Activated T-cell treated with anti-CD3 and anti-CD28 coated beads, Interleukin-2, amount 50 U/mL, for 72 hours (primary cell): ENCODE results near the gene PEX3. TPM values are rescaled to one million over a fixed set of nuclear protein-coding genes. Genes with fewer than 3 reads are reported as not detected.
A peak's percentile ranks its signal among the peaks of the same experiment; 100 is the strongest.
"Not testable (repeated sequence)": the region's sequence is repeated elsewhere in the genome, so short reads cannot be mapped to it uniquely, and the experiment has no call there.

Experiments used
- ATAC-seq, 2 donors: fragments of 150-1000 bp; cut with Tn5 transposase; replicated peaks in 1 of 2; 2 replicates each; pipeline ENCODE4 v1.10.0; 2021; ENCODE audit warnings: moderate library complexity in 2 of 2, mild to moderate bottlenecking in 1 of 2
- DNase-seq, 2 donors: peaks; one replicate each; pipeline ENCODE4 v3.0.0; 2021 to 2022; ENCODE audit warnings: mixed read lengths in 1 of 2
- H3K27ac Mint-ChIP-seq: one replicate; pipeline ENCODE4 v1.8.0; 2022; ENCODE audit warnings: mild to moderate bottlenecking, moderate library complexity, mixed read lengths
- H3K27me3 Mint-ChIP-seq: one replicate; pipeline ENCODE4 v1.8.0; 2022; ENCODE audit warnings: low read depth, mixed read lengths
- H3K36me3 Mint-ChIP-seq, 2 donors: one replicate each; pipeline ENCODE4 v1.8.0; 2022; ENCODE audit warnings: mixed read lengths in 2 of 2, mild to moderate bottlenecking in 1 of 2; ENCODE audit not compliant: insufficient read depth in 2 of 2
- H3K4me1 Mint-ChIP-seq: one replicate; pipeline ENCODE4 v1.8.0; 2022; ENCODE audit warnings: low read depth, mixed read lengths
- H3K4me3 Mint-ChIP-seq, 2 donors: one replicate each; pipeline ENCODE4 v1.8.0; 2022; ENCODE audit warnings: mild to moderate bottlenecking in 2 of 2, mixed read lengths in 2 of 2, moderate library complexity in 2 of 2
- H3K9me3 Mint-ChIP-seq, 2 donors: one replicate each; pipeline ENCODE4 v1.8.0; 2022; ENCODE audit warnings: mixed read lengths in 2 of 2
- total RNA-seq, 2 donors: library from RNA; stranded (reverse); gene quantifications; one replicate each; pipeline ENCODE4 v1.2.3, GENCODE V29; 2022

PEX3 gene
- total RNA-seq, 2 donors from 2014 or later = 24.0 to 24.3 TPM

DNA sequence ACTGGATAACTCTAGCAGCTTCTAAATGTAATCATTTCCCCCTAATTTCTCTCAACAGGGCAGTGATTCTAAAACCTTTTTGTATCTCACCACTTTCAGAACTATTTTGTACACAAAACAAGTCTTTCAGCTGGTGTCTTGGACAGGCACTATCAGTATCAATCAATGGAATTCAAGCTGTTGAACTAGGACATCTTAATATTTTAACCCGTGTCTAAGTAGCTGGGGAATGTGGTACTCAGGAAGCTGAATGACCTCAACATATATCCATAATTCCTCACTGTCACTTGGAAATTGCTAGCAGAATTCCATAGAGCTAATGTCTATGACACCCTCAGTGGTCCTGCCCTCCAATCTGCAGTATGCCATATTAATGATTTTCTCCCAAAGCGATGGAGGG is 24.6 kb upstream of the PEX3 start:
- no peaks in the 10 kb centered on the region for H3K27me3 Mint-ChIP-seq
- H3K36me3 Mint-ChIP-seq = peaks cover 0 to 5% of the 10 kb centered on the region in 2 donors
- no peaks in the 10 kb centered on the region for H3K9me3 Mint-ChIP-seq
- H3K4me1 Mint-ChIP-seq = peaks cover 4% of the 10 kb centered on the region
- ATAC-seq (no peak), DNase-seq (no peak)
- H3K4me3 Mint-ChIP-seq = no peak overlapping the region
- H3K27ac Mint-ChIP-seq = no peak overlapping the region

DNA sequence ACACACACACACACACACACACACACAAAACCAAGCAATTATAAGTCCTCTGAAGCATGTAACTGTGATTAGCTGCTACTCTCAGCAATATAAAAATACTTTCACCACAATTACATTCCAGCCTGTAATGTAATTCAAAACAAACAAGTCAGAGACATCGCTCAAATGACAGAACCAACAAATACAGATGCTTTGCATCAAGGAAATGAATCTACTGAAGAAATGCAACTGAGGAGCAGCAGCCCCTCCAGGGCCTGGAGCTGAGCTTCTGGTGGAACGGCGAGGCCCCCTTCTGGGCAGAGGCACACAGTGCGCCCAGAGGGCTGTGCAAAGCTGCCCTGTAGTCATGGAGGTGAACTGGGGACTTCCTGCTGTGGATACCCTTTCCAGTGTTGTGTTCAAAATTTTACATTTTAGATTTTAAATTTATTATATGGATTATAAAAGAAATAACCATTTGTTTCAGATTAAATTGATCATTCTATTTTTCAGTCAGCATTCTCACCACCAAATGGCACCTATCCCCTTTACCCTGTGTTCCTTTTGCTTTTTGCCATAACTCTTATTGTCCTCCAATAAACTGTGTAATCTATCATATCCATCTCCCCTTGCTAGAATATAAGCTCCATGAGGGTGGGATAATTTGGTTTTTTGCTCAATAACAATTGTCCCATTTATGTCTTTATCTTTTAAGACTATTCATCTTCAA is 23.3 kb upstream of the PEX3 start:
- Mint-ChIP-seq H3K36me3 (peaks cover 0 to 8% of the 10 kb centered on the region in 2 donors), H3K4me1 (peaks cover 11% of the 10 kb centered on the region), H3K27ac (peak overlapping the region; percentile 75), H3K27me3 (no peaks in the 10 kb centered on the region), H3K4me3 (no peak overlapping the region), H3K9me3 (no peaks in the 10 kb centered on the region)
- ATAC-seq (peak; percentile 94 to 99), DNase-seq (peak; percentile 76 to 77)

DNA sequence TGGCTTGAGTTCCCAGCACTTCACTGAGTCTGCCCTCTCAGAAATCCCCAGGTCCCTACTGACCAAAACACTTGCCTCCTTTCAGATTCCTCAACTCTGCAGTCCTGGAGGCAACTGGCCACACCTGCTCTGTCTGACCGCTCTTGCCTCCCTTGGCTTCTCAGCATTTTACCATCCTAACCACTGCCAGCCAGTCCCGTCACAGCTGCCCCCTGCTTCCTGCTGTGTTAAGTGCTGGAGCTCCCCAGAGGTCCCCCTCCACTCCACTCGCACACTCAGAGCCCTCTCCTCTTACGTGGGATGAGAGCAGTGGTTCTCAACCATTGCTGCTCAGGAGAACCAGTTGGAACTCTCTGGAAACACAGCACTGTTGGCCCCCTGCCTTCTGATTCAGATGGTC is 20.6 kb upstream of the PEX3 start:
- H3K27me3 Mint-ChIP-seq = no peaks in the 10 kb centered on the region
- ATAC-seq (no peak), DNase-seq (no peak)
- H3K9me3 Mint-ChIP-seq = no peaks in the 10 kb centered on the region
- no peak overlapping the region for H3K4me3 Mint-ChIP-seq
- peaks cover 11% of the 10 kb centered on the region for H3K4me1 Mint-ChIP-seq
- H3K27ac Mint-ChIP-seq = no peak overlapping the region
- peaks cover 0 to 13% of the 10 kb centered on the region in 2 donors for H3K36me3 Mint-ChIP-seq

DNA sequence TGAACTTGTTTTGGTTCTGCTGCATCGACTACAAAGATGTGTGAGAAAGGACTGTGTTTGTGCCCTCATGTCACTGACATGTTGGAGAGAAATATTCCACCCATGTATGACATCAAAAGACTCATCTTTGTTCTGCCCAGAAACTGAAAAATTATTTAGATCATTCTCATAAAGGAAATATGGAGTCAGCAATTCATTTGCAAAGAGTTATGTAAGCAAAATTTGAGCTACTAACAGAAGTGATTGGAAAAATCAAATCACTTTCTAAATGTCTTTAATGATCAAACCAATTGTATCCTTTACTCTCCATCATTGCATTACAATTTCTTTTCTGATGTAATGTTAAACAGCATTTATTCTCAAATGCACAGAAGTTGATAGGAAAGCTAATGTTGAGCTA is 19.4 kb upstream of the PEX3 start:
- no peak for ATAC-seq
- peaks cover 0 to 14% of the 10 kb centered on the region in 2 donors for H3K36me3 Mint-ChIP-seq
- no peaks in the 10 kb centered on the region for H3K9me3 Mint-ChIP-seq
- no peak overlapping the region for H3K4me3 Mint-ChIP-seq
- peaks cover 11% of the 10 kb centered on the region for H3K4me1 Mint-ChIP-seq
- DNase-seq = no peak
- no peaks in the 10 kb centered on the region for H3K27me3 Mint-ChIP-seq
- H3K27ac Mint-ChIP-seq = no peak overlapping the region

DNA sequence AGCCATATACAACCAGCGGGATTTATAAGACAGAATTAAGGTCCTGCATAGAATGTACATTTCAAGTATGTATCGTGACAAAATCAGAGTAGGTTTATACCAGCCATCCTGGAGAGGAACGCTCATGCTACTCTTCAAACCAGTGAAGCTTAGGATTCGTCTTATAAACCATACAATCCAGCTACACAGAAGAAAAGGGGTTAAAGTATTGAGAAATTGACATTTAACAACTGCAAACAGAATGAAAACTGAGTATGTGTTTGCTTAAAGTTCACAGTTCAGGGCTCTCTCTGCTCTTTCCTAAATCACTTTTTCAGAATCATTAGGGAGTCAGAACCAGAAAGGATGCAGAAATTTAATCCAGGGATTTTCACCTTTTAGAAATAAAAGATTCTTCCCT is 18.0 kb upstream of the PEX3 start:
- no peaks in the 10 kb centered on the region for H3K27me3 Mint-ChIP-seq
- no peak overlapping the region for H3K4me3 Mint-ChIP-seq
- no peak overlapping the region for H3K27ac Mint-ChIP-seq
- no peak for DNase-seq
- peaks cover 2 to 13% of the 10 kb centered on the region in 2 donors for H3K36me3 Mint-ChIP-seq
- no peaks in the 10 kb centered on the region for H3K9me3 Mint-ChIP-seq
- no peak for ATAC-seq
- H3K4me1 Mint-ChIP-seq = peaks cover 7% of the 10 kb centered on the region

DNA sequence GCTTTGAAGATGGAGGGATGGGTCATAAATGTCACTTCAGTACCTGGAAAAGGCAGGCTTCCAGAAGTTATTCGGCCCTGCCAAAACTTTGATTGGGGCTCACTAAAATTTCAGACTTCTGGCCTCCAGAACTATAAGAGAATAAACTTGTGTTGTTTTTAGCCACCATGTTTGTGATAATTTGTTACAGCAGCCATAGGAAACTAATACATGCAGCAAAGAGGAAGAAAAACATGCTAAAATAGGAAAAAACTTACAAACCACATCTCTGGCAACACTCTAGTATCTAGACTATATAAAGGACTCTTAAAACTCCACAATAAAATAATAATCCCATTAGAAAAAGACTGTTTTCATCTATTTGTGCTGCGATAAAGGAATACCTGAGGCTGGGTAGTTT is 9.6 kb upstream of the PEX3 start:
- ATAC-seq (no peak), DNase-seq (no peak)
- peak overlapping the region in 1 of 2 donors; percentile 74 for H3K4me3 Mint-ChIP-seq
- no peaks in the 10 kb centered on the region for H3K27me3 Mint-ChIP-seq
- H3K27ac Mint-ChIP-seq = peak overlapping the region; percentile 92
- H3K36me3 Mint-ChIP-seq = peaks cover 17 to 28% of the 10 kb centered on the region in 2 donors
- H3K9me3 Mint-ChIP-seq = peaks cover 0 to 2% of the 10 kb centered on the region in 2 donors
- peaks cover 55% of the 10 kb centered on the region for H3K4me1 Mint-ChIP-seq

DNA sequence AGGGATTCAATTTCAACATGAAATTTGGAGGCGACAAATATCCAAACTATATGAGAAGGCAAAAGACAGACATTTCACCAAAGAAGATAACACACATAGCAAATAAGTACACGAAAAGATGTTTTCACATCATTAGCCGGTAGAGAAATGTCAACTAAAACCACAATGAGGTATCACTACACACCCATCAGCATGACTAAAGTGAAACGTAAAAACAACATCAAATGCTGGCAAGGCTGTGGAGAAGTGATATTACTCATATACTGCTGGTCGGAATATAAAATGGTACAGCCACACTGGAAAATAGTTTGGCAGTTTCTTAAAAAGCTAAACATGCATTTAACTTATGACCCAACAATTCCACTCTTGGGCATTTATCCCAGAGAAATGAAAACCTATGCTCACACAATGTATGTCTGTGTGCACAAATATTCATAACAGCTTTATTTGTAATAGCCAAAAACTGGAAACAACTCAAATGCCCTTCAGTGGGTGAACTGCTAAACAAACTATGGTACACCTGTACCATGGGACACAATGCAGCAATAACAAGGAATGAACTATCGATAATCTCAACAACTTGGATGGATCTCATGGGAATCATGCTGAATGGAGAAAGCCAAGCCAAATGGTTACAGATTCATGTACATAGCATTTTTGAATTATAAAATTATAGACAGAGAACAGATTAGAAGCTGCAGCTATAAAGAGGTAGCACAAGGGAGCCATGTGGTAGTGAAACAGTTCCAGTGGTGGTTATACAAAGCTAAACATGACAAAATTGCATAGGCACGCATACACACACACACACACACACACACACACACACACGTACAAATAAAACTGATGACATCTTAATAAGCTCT is 8.7 kb upstream of the PEX3 start:
- peaks cover 0 to 2% of the 10 kb centered on the region in 2 donors for H3K9me3 Mint-ChIP-seq
- DNase-seq (peak; percentile 31 to 39), ATAC-seq (peak; percentile 99)
- peaks cover 15 to 25% of the 10 kb centered on the region in 2 donors for H3K36me3 Mint-ChIP-seq
- H3K4me3 Mint-ChIP-seq = peak overlapping the region; percentile 45 to 74
- H3K4me1 Mint-ChIP-seq = peaks cover 64% of the 10 kb centered on the region
- no peaks in the 10 kb centered on the region for H3K27me3 Mint-ChIP-seq
- peak overlapping the region; percentile 92 for H3K27ac Mint-ChIP-seq

DNA sequence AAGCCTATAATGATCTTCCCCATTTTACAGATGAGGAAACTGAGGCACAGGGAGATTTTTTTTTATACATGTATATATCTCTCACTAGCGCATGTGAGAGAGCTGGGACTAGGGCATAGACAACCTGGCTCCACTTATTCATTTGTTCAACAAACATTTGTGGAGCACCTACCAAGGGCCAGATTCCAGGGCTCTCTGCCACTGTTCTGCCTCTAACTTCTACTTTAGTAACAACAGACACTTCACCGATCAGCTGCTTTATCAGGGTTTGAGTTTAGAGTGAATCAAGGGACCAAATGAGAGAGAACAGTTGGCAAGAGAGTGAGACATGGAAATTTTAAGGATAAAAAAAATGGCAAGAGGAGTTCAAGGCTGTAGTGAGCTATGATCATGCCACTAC is 7.5 kb upstream of the PEX3 start:
- peaks cover 15 to 28% of the 10 kb centered on the region in 2 donors for H3K36me3 Mint-ChIP-seq
- no peak for ATAC-seq
- peaks cover 0 to 2% of the 10 kb centered on the region in 2 donors for H3K9me3 Mint-ChIP-seq
- no peak for DNase-seq
- peak overlapping the region; percentile 80 for H3K27ac Mint-ChIP-seq
- no peak overlapping the region for H3K4me3 Mint-ChIP-seq
- peaks cover 68% of the 10 kb centered on the region for H3K4me1 Mint-ChIP-seq
- no peaks in the 10 kb centered on the region for H3K27me3 Mint-ChIP-seq

DNA sequence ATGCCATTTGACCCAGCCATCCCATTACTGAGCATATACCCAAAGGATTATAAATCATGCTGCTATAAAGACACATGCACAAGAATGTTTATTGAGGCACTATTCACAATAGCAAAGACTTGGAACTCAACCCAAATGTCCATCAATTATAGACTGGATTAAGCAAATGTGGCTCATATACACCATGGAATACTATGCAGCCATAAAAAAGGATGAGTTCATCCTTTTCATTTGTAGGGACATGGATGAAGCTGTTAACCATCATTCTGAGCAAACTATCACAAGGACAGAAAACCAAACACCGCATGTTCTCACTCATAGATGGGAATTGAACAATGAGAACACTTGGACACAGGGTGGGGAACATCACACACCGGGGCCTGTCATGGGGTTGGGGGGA is 2.7 kb upstream of the PEX3 start:
- H3K4me1 Mint-ChIP-seq = peaks cover 46% of the 10 kb centered on the region
- not testable (repeated sequence) for H3K4me3 Mint-ChIP-seq, DNase-seq, ATAC-seq, H3K9me3 Mint-ChIP-seq, H3K27me3 Mint-ChIP-seq, H3K27ac Mint-ChIP-seq
- peaks cover 5 to 14% of the 10 kb centered on the region in 2 donors for H3K36me3 Mint-ChIP-seq

DNA sequence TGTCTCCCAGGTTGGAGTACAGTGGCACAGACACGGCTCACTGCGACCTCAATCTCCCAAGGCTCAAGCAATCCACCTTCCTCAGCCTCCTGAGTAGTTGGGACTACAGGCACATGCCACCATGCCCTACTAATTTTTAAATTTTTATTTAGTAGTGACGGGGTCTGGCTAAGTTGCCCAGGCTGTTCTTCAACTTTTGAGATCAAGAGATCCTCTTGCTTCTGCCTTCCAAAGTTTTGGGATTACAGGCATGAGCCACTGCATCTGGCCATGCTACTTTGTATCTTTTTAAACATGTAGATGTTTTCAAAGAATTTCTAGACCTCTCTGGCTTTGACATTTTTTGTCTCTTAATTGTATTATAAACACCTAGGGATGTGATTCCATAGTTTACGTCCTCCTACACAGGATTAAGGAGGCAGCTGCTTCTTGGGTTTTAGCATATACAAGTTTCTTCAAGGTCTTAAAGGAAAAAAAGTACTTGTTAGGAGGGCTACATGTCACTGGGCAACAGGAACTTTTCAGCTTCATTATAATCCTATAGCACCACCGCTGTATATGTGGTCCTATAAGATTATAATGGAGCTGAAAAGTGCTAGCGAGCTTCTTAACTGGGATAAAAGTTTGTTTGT is 1.4 kb upstream of the PEX3 start:
- Mint-ChIP-seq H3K27me3 (no peaks in the 10 kb centered on the region), H3K27ac (peak overlapping the region; percentile 96), H3K9me3 (no peaks in the 10 kb centered on the region), H3K36me3 (peaks cover 2 to 10% of the 10 kb centered on the region in 2 donors), H3K4me1 (peaks cover 40% of the 10 kb centered on the region), H3K4me3 (peak overlapping the region; percentile 96 to 99)
- DNase-seq (no peak), ATAC-seq (no peak)

DNA sequence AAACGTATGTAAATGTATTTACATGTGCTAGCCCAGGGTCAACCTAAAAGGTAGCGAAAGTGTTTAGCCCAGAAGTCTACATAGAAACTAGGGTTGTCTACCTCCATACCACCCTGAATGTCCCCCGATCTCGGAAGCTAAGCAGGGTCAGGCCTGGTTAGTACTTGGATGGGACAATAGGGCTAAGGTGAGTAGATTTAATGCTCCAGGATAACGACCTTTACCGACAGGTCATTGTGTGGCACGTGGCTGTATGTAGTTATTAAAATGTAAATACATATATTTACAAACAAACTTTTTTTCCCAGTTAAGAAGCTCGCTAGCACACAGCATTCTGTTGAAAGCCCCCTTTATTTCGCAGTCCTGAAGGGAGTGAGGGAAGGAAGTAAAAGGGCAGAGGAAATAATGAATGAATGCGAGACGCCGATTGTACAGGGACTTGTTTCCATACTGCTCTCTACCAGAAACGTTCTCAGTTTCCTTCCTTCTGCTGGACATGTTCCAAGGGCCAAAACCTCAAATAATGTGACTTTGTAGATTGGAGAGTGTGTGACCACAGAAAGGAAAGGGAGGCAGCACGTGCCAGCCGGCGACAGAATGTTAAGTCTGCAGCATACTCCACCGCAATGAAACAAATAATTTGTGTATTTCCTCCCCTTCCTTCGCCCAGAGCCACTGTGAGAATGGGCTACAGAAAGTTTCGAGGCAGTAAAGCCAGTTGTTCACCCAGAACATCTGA is 722 bp upstream of the PEX3 start:
- no peaks in the 10 kb centered on the region for H3K9me3 Mint-ChIP-seq
- H3K4me1 Mint-ChIP-seq = peaks cover 34% of the 10 kb centered on the region
- DNase-seq (peak; percentile 40 to 73), ATAC-seq (peak in 1 of 2 donors; percentile 1)
- H3K36me3 Mint-ChIP-seq = peaks cover 2 to 6% of the 10 kb centered on the region in 2 donors
- H3K27me3 Mint-ChIP-seq = no peaks in the 10 kb centered on the region
- peak overlapping the region; percentile 96 to 99 for H3K4me3 Mint-ChIP-seq
- peak overlapping the region; percentile 96 for H3K27ac Mint-ChIP-seq

DNA sequence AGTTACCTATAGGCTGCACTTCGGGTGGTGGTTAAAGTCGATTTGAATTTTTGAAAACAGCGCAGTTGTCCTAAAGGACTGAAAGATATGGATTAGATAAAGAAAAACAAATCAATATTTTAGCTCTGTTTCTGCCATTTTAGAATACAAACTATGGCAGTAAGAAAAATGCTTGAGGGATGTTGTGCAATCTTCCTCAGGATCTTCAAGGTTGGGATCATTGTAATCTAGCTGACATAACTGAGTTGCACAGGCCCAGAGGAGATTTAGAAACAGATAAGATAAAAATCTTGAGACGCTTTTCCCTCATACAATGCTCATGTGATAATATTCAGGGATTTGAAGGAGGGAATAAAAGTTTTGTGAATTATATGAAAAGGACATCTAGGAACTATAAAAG is 926 bp downstream of the PEX3 start:
- H3K27me3 Mint-ChIP-seq = no peaks in the 10 kb centered on the region
- ATAC-seq (no peak), DNase-seq (no peak)
- peak overlapping the region; percentile 96 for H3K27ac Mint-ChIP-seq
- peaks cover 2 to 6% of the 10 kb centered on the region in 2 donors for H3K36me3 Mint-ChIP-seq
- H3K9me3 Mint-ChIP-seq = no peaks in the 10 kb centered on the region
- peaks cover 35% of the 10 kb centered on the region for H3K4me1 Mint-ChIP-seq
- H3K4me3 Mint-ChIP-seq = peak overlapping the region; percentile 96 to 99
